K562 (cell line): ENCODE data around the gene SNAPC3. TPM values are rescaled to one million over a fixed set of nuclear protein-coding genes. Genes with fewer than 3 reads are reported as not detected.

Experiments used
- BRD4 ChIP-seq: fragments of 200-600 bp; sonication (generic); IDR thresholded peaks from 2 replicates; pipeline ENCODE4 v1.6.1; 2017; ENCODE audit warnings: inconsistent platforms
- CXXC5 ChIP-seq: fragments of 250-450 bp; sonication (Bioruptor Pico); IDR thresholded peaks from 2 replicates; pipeline ENCODE4 v1.8.0; 2022; ENCODE audit warnings: inconsistent platforms, mild to moderate bottlenecking, moderate library complexity
- EP400 ChIP-seq: fragments of 450-650 bp; IDR thresholded peaks from 2 replicates; pipeline ENCODE4 v1.6.1; 2017; ENCODE audit warnings: antibody characterized with exemption, mild to moderate bottlenecking, moderate library complexity
- ETV1 ChIP-seq: fragments of 450-650 bp; conservative IDR thresholded peaks from 2 replicates; pipeline ENCODE4 v1.6.1; 2016; ENCODE audit warnings: missing genetic modification characterization, control low read depth, low read depth, missing compliant biosample characterization
- HCFC1 ChIP-seq: IDR thresholded peaks from 2 replicates; pipeline ENCODE4 v1.6.1; 2012; ENCODE audit warnings: low read depth, low read length, improper control_type of control experiment
- HIVEP1 ChIP-seq: fragments of 250-450 bp; sonication (Bioruptor Pico); IDR thresholded peaks from 2 replicates; pipeline ENCODE4 v1.4.0; 2020; ENCODE audit warnings: mild to moderate bottlenecking
- JUNB ChIP-seq: fragments of 450-650 bp; formaldehyde crosslinking; conservative IDR thresholded peaks from 2 replicates; pipeline ENCODE4 v1.4.0; 2020; ENCODE audit warnings: mild to moderate bottlenecking
- KAT8 ChIP-seq: fragments of 450-650 bp; IDR thresholded peaks from 2 replicates; pipeline ENCODE4 v1.6.1; 2016; ENCODE audit warnings: low read depth, mild to moderate bottlenecking
- MEF2D ChIP-seq: conservative IDR thresholded peaks from 2 replicates; pipeline ENCODE4 v1.6.1; 2016; ENCODE audit warnings: low read depth, missing genetic modification characterization, missing compliant biosample characterization
- PTTG1 ChIP-seq: fragments of 450-650 bp; IDR thresholded peaks from 2 replicates; pipeline ENCODE4 v1.6.1; 2016; ENCODE audit warnings: low read depth, mild to moderate bottlenecking, missing genetic modification characterization, missing compliant biosample characterization
- RERE ChIP-seq: sonication (generic); formaldehyde crosslinking; IDR thresholded peaks from 2 replicates; pipeline ENCODE4 v1.8.0; 2023; ENCODE audit warnings: missing genetic modification reagents, mild to moderate bottlenecking, borderline replicate concordance
- SAP30 ChIP-seq: fragments of 200-600 bp; sonication (generic); IDR thresholded peaks from 2 replicates; pipeline ENCODE4 v1.6.1; 2012; ENCODE audit warnings: borderline replicate concordance, low read depth, mild to moderate bottlenecking, moderate library complexity, low read length, control low read depth, inconsistent platforms; ENCODE audit not compliant: insufficient read depth, poor library complexity, severe bottlenecking
- TEAD1 ChIP-seq, 2 experiments: fragments of 450-650 bp in 1 of 2; sonication (generic) in 1 of 2; formaldehyde crosslinking; IDR thresholded peaks; 2 replicates each; pipeline versions ENCODE4 v1.4.0 to v1.8.0; 2020 to 2022; ENCODE audit warnings: mild to moderate bottlenecking in 2 of 2, missing genetic modification reagents in 1 of 2
- ZNF165 ChIP-seq: fragments of 250-450 bp; sonication (Bioruptor Pico); IDR thresholded peaks from 2 replicates; pipeline ENCODE4 v1.4.0; 2020; ENCODE audit warnings: borderline replicate concordance
- ZNF354B ChIP-seq: fragments of 250-450 bp; sonication (Bioruptor Pico); IDR thresholded peaks from 2 replicates; pipeline ENCODE4 v1.4.0; 2020
- ZNF41 ChIP-seq: fragments of 250-450 bp; sonication (Bioruptor Pico); conservative IDR thresholded peaks from 2 replicates; pipeline ENCODE4 v1.4.0; 2020; ENCODE audit warnings: mild to moderate bottlenecking
- ZNF695 ChIP-seq: fragments of 450-650 bp; formaldehyde crosslinking; IDR thresholded peaks from 2 replicates; pipeline ENCODE4 v1.4.0; 2020; ENCODE audit warnings: mild to moderate bottlenecking, moderate library complexity
- polyA plus RNA-seq, 8 experiments: library from polyadenylated mRNA; depleted of rRNA in 4 of 8; stranded (reverse) in 5 of 8; unstranded in 3 of 8; fragments of >200 nt; fragmentation: Nextera tagmentation in 2 of 8; fragmentation: Illumina TruSeq in 1 of 8; extraction: Ambion mirVana in 2 of 8; extraction: Trizol in 1 of 8; gene quantifications; 2 replicates each; pipeline versions ENCODE4 v1.2.1 to v1.2.3, GENCODE V29; 2011 to 2014; ENCODE audit warnings: inconsistent platforms in 1 of 8, missing spikeins in 1 of 8
- total RNA-seq, 7 experiments: library from RNA; depleted of rRNA in 6 of 7; stranded (reverse); fragments of >200 nt in 6 of 7; fragmentation: Illumina TruSeq in 2 of 7; extraction: Trizol in 2 of 7; gene quantifications; 2 replicates each; pipeline versions ENCODE4 v1.2.1 to v1.2.3, GENCODE V29; 2011 to 2021; ENCODE audit warnings: low replicate concordance in 1 of 7
- TF ChIP-seq, protein P1 (sequence below): fragments of 450-650 bp; IDR thresholded peaks from 2 replicates; pipeline ENCODE4 v1.6.1; 2018; ENCODE audit not compliant: partially characterized antibody

The SNAPC3 gene
- total and polyA plus RNA-seq, 9 of the 15 experiments (the other 6 are each of a cell fraction or from before 2014, with no cell fraction given): 2.3 to 38.9 (median 19.8) TPM

GRCh38 chr9:15510789-15511575 is 88.3 kb downstream of the SNAPC3 start, which contains the start of gene PSIP1 (continued):
- peak; percentile 82 for TF ChIP-seq CXXC5 (CRISPR knock-in tag)
- peak; percentile 24; the same call in 1 of the 2 replicates for TF ChIP-seq ETV1 (tag)
- no peak for TF ChIP-seq SAP30
- no peak for TF ChIP-seq PTTG1 (tag)
- no peak for TF ChIP-seq MEF2D (tag)
- TF ChIP-seq HIVEP1 (CRISPR knock-in tag): no peak
- no peak for TF ChIP-seq BRD4
- TF ChIP-seq TEAD1 (CRISPR knock-in tag; IDR thresholded peaks at IDR 0.05): no peak
- peak; percentile 33; the same call in 1 of the 2 replicates for TF ChIP-seq HCFC1
- TF ChIP-seq ZNF165 (CRISPR knock-in tag): no peak
- TF ChIP-seq ZNF354B: no peak
- no peak for TF ChIP-seq JUNB (CRISPR knock-in tag)
- TF ChIP-seq, protein P1, sequence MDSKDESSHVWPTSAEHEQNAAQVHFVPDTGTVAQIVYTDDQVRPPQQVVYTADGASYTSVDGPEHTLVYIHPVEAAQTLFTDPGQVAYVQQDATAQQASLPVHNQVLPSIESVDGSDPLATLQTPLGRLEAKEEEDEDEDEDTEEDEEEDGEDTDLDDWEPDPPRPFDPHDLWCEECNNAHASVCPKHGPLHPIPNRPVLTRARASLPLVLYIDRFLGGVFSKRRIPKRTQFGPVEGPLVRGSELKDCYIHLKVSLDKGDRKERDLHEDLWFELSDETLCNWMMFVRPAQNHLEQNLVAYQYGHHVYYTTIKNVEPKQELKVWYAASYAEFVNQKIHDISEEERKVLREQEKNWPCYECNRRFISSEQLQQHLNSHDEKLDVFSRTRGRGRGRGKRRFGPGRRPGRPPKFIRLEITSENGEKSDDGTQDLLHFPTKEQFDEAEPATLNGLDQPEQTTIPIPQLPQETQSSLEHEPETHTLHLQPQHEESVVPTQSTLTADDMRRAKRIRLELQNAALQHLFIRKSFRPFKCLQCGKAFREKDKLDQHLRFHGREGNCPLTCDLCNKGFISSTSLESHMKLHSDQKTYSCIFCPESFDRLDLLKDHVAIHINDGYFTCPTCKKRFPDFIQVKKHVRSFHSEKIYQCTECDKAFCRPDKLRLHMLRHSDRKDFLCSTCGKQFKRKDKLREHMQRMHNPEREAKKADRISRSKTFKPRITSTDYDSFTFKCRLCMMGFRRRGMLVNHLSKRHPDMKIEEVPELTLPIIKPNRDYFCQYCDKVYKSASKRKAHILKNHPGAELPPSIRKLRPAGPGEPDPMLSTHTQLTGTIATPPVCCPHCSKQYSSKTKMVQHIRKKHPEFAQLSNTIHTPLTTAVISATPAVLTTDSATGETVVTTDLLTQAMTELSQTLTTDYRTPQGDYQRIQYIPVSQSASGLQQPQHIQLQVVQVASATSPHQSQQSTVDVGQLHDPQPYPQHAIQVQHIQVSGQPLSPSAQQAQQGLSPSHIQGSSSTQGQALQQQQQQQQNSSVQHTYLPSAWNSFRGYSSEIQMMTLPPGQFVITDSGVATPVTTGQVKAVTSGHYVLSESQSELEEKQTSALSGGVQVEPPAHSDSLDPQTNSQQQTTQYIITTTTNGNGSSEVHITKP: peak; percentile 100
- TF ChIP-seq ZNF695: no peak
- TF ChIP-seq EP400: peak; percentile 84
- TF ChIP-seq RERE (CRISPR knock-in tag): no peak
- TF ChIP-seq KAT8: no peak
- TF ChIP-seq ZNF41 (CRISPR knock-in tag): no peak
